Liver (tissue), 9 donors: ENCODE results near the gene CYSRT1. TPM values are rescaled to one million over a fixed set of nuclear protein-coding genes. Genes with fewer than 3 reads are reported as not detected.

Source experiments
- DNase-seq: peaks from one replicate; pipeline ENCODE4 v3.0.0-alpha.2; 2017; ENCODE audit warnings: low spot score
- H3K27ac ChIP-seq, 2 donors: one replicate each; pipeline ENCODE4 v1.7.0; 2013; ENCODE audit warnings: inconsistent platforms in 2 of 2, low read length in 2 of 2, control low read depth in 1 of 2, low read depth in 1 of 2, mild to moderate bottlenecking in 1 of 2
- H3K27me3 ChIP-seq, 4 donors: one replicate each; pipeline versions ENCODE4 v1.6.1 to v1.7.0; 2013; ENCODE audit warnings: low read length in 3 of 4, inconsistent platforms in 1 of 4, mild to moderate bottlenecking in 1 of 4, moderate library complexity in 1 of 4; ENCODE audit not compliant: control insufficient read depth in 4 of 4, insufficient read depth in 4 of 4
- H3K36me3 ChIP-seq, 4 donors: one replicate each; pipeline versions ENCODE4 v1.6.1 to v1.7.0; 2013; ENCODE audit warnings: low read length in 3 of 4, mild to moderate bottlenecking in 3 of 4, low read depth in 1 of 4, moderate library complexity in 1 of 4; ENCODE audit not compliant: control insufficient read depth in 4 of 4, insufficient read depth in 3 of 4
- H3K4me1 ChIP-seq, 4 donors: one replicate each; pipeline versions ENCODE4 v1.6.1 to v1.7.0; 2013; ENCODE audit warnings: low read length in 3 of 4, mild to moderate bottlenecking in 3 of 4, moderate library complexity in 1 of 4; ENCODE audit not compliant: control insufficient read depth in 4 of 4, insufficient read depth in 4 of 4
- H3K4me3 ChIP-seq, 3 donors: one replicate each; pipeline versions ENCODE4 v1.6.1 to v1.7.0; 2013; ENCODE audit warnings: low read length in 3 of 3, control low read depth in 1 of 3, low read depth in 1 of 3, mild to moderate bottlenecking in 1 of 3
- H3K9ac ChIP-seq, 2 donors: one replicate each; pipeline ENCODE4 v1.7.0; 2013; ENCODE audit warnings: low read length in 2 of 2, mild to moderate bottlenecking in 2 of 2, moderate library complexity in 2 of 2, control low read depth in 1 of 2, low read depth in 1 of 2
- H3K9me3 ChIP-seq, 4 donors: one replicate each; pipeline versions ENCODE4 v1.6.1 to v1.7.0; 2013; ENCODE audit warnings: low read length in 3 of 4; ENCODE audit not compliant: control insufficient read depth in 4 of 4
- FOXA2 ChIP-seq: IDR thresholded peaks from 2 replicates; pipeline ENCODE4 v1.6.1; 2016; ENCODE audit warnings: antibody characterized with exemption
- GABPA ChIP-seq, 2 donors: IDR thresholded peaks in 1 of 2; conservative IDR thresholded peaks in 1 of 2; 2 replicates each; pipeline ENCODE4 v1.6.1; 2016; ENCODE audit warnings: antibody characterized with exemption in 2 of 2, mild to moderate bottlenecking in 1 of 2, moderate library complexity in 1 of 2
- HNF4A ChIP-seq, 2 donors: conservative IDR thresholded peaks; 2 replicates each; pipeline ENCODE4 v1.6.1; 2016; ENCODE audit warnings: antibody characterized with exemption in 2 of 2, mild to moderate bottlenecking in 2 of 2
- HNF4G ChIP-seq: IDR thresholded peaks from 2 replicates; pipeline ENCODE4 v1.6.1; 2016; ENCODE audit warnings: antibody characterized with exemption
- RAD21 ChIP-seq, 2 donors: IDR thresholded peaks; 2 replicates each; pipeline ENCODE4 v1.6.1; 2016; ENCODE audit warnings: antibody characterized with exemption in 2 of 2, mild to moderate bottlenecking in 2 of 2
- SP1 ChIP-seq: IDR thresholded peaks from 2 replicates; pipeline ENCODE4 v1.6.1; 2018; ENCODE audit warnings: antibody characterized with exemption, mild to moderate bottlenecking
- YY1 ChIP-seq: IDR thresholded peaks from 2 replicates; pipeline ENCODE4 v1.6.1; 2016; ENCODE audit warnings: antibody characterized with exemption, mild to moderate bottlenecking
- WGBS: extraction: QIAGEN DNeasy Blood & Tissue Kit; methylation state at CpG from one replicate; pipeline ENCODE4 v1.1.7; 2013; 5-methylcytosine and 5-hydroxymethylcytosine counted together
- polyA plus RNA-seq, 2 donors: library from polyadenylated mRNA; stranded (reverse) in 1 of 2; unstranded in 1 of 2; fragments of 200-250 nt in 1 of 2; fragments of >200 nt in 1 of 2; fragmentation: Nextera tagmentation in 1 of 2; extraction: Ambion mirVana in 1 of 2; gene quantifications; one replicate each; pipeline versions ENCODE4 v1.2.1 to v1.2.3, GENCODE V29; 2013 to 2015
- total RNA-seq, 2 donors: library from RNA; depleted of rRNA; stranded (reverse); fragments of >200 nt; gene quantifications; one replicate each; pipeline ENCODE4 v1.2.3, GENCODE V29; 2014
- TF ChIP-seq, protein P1 (sequence below): IDR thresholded peaks from 2 replicates; pipeline ENCODE4 v1.6.1; 2016; ENCODE audit warnings: antibody characterized with exemption
- TF ChIP-seq, protein P2 (sequence below): fragments of 150-350 bp; IDR thresholded peaks from 2 replicates; pipeline ENCODE4 v1.5.1; 2017; ENCODE audit warnings: improper control_type of control experiment, low read depth, low read length; ENCODE audit not compliant: missing input control
- TF ChIP-seq, protein P3 (sequence below): IDR thresholded peaks from 2 replicates; pipeline ENCODE4 v1.6.1; 2016; ENCODE audit warnings: antibody characterized with exemption, mild to moderate bottlenecking
- donor health status: healthy.
- donor health status: healthy.
- donor health status: healthy.
- donor health status: healthy.
- donor health status: healthy.

CYSRT1 gene
- total and polyA plus RNA-seq, 4 donors = 0.14 to 0.50 (median 0.20) TPM

DNA sequence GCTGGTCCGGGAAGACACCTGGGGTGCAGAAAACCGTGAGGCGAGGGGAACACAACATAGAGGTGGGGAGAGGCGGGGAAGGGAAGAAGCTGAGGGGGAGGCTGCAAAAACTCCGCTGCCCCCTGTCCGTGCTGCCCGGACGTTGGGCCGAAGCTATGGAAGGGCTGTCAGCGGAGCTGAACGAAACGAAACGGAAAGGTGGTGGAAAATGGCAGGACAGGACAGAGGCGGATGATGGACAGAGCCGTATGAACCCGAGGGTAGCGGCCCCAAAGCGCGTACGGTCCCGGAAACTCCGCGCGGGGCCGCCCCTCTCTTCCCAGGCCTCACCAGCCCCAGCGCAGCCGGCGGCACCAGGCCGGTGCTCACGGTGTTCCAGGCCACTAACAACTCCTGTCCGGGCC, 36.9 kb upstream of the CYSRT1 start:
- Histone ChIP-seq H3K4me1 (peaks cover 19 to 50% (median 40%) of the 10 kb centered on the region in 4 donors), H3K27me3 (no peaks in the 10 kb centered on the region), H3K9ac (peak overlapping the region; percentile 64 to 76), H3K27ac (peak overlapping the region; percentile 90 to 92), H3K36me3 (peaks cover 9 to 44% (median 11%) of the 10 kb centered on the region in 4 donors), H3K9me3 (no peaks in the 10 kb centered on the region), H3K4me3 (peak overlapping the region; percentile 74 to 92 (median 86))
- DNase-seq = no peak
- 0% methylated on average over 31 of the region's 31 CpGs for whole genome bisulfite sequencing
- TF ChIP-seq, protein P1, sequence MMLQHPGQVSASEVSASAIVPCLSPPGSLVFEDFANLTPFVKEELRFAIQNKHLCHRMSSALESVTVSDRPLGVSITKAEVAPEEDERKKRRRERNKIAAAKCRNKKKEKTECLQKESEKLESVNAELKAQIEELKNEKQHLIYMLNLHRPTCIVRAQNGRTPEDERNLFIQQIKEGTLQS = no peak
- no peak for TF ChIP-seq HNF4A (conservative IDR thresholded peaks at IDR 0.05)
- TF ChIP-seq HNF4G = no peak

DNA sequence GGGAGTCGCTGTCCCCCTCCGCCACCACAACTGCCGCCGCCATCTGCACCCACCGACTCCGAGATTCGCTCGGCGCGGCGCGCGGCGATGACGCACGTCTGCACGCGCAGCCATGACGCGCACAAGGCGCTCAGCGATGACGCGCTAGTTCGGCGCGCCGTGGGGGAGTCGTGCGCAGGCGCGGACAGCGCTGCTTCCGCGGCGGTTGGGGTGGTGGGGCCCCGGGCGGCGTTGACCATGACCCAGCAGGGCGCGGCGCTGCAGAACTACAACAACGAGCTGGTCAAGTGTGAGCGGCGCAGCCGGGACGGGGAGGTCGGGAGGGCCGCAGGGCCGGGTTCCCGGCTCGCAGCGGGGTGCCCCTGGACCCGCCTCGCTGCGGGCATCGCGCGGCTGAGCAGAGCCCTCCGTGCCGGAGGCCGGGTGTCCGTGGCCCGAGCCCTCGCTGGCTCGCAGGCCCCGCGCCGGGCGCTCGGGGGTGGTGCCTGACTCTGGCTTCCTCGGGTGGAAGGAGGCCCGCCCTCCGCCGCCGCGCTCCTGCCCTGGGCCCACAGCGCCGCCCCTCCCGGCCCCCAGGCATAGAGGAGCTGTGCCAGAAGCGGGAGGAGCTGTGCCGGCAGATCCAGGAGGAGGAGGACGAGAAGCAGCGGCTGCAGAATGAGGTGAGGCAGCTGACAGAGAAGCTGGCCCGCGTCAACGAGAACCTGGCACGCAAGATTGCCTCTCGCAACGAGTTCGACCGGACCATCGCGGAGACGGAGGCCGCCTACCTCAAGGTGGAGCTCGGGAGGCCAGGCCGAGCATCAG, 36.3 kb upstream of the CYSRT1 start, which contains the start of the genes ANAPC2 and SSNA1:
TSS of gene ANAPC2 (minus strand) at position 71 of the 807 bp plus-strand sequence. CDS start at position 43, 28 bp downstream.
TSS of gene SSNA1 (plus strand) at position 187 of the 807 bp plus-strand sequence. CDS start at position 238, 51 bp downstream.
- Histone ChIP-seq H3K9ac (peak within 1 kb of the TSS; percentile 64 to 76), H3K27me3 (no peaks in the 10 kb centered on the region), H3K4me3 (peak within 1 kb of the TSS; percentile 74 to 92 (median 86)), H3K4me1 (peaks cover 19 to 50% (median 40%) of the 10 kb centered on the region in 4 donors), H3K27ac (peak within 1 kb of the TSS; percentile 90 to 92), H3K36me3 (peaks cover 6 to 38% (median 7%) of the 10 kb centered on the region in 4 donors), H3K9me3 (no peaks in the 10 kb centered on the region)
- peak; percentile 95 for DNase-seq
- under 1% methylated on average over 98 of the region's 98 CpGs for WGBS
- TF ChIP-seq, protein P2, sequence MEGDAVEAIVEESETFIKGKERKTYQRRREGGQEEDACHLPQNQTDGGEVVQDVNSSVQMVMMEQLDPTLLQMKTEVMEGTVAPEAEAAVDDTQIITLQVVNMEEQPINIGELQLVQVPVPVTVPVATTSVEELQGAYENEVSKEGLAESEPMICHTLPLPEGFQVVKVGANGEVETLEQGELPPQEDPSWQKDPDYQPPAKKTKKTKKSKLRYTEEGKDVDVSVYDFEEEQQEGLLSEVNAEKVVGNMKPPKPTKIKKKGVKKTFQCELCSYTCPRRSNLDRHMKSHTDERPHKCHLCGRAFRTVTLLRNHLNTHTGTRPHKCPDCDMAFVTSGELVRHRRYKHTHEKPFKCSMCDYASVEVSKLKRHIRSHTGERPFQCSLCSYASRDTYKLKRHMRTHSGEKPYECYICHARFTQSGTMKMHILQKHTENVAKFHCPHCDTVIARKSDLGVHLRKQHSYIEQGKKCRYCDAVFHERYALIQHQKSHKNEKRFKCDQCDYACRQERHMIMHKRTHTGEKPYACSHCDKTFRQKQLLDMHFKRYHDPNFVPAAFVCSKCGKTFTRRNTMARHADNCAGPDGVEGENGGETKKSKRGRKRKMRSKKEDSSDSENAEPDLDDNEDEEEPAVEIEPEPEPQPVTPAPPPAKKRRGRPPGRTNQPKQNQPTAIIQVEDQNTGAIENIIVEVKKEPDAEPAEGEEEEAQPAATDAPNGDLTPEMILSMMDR = peak; percentile 12
- peak in 1 of 2 donors; percentile 87 for TF ChIP-seq GABPA (IDR thresholded peaks at IDR 0.05 in 1 of 2, conservative IDR thresholded peaks at IDR 0.05 in 1 of 2)
- no peak for TF ChIP-seq YY1
- TF ChIP-seq SP1 = peak; percentile 22
- TF ChIP-seq FOXA2 = no peak
- TF ChIP-seq RAD21 (IDR thresholded peaks at IDR 0.05) = peak in 1 of 2 donors; percentile 55

DNA sequence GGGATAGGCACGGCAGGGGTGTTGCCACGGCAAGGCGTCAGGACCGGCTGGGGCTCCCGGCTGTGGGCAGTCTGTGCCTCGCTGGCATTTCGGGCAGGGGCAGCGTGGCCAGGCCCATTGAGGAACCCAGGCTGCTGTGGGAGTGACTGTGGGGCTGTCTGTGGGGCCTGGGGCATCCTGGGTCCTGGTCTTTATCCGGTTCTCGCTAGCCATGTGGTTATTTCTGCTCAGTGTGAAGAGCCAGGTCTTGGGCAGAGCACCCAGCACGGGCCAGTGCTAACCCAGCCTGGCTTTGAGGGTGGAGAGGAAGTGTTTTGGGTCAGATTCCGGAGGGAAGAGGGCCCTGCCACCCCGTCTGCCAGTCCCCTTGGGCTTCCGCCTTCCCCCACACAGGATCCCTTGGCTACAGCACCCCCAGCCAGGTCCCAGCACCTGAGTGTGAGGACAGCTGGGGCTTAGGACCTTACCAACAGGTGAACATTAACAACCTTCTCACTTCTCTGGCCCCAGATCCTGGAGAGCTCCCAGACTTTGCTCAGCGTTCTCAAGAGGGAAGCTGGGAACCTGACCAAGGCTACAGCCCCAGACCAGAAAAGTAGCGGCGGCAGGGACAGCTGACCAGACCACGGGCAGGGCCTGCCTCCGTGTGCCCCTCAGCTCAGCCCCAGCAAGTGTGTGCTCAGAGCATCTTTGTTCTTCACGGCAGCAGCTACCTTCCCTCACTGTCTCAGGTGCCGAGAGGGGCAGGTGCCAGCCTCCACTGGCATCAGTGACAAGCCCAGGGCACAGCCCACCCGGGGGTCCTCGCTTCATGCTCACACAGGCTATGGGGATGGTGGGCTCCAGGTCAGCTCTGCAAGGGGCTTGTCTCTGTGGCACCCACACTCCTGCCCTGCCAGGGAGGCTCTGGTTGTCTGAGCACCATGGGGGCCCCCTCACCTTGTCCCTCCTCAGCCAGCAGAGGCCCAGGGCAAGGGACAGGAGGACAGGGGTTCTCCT, 35.4 kb upstream of the CYSRT1 start:
- Histone ChIP-seq H3K27ac (peak overlapping the region; percentile 90 to 92), H3K4me1 (peaks cover 24 to 59% (median 45%) of the 10 kb centered on the region in 4 donors), H3K4me3 (peak overlapping the region; percentile 74 to 92 (median 86)), H3K27me3 (no peaks in the 10 kb centered on the region), H3K36me3 (peaks cover 3 to 29% (median 6%) of the 10 kb centered on the region in 4 donors), H3K9me3 (no peaks in the 10 kb centered on the region), H3K9ac (peak overlapping the region in 1 of 2 donors; percentile 34)
- WGBS = 32% methylated on average over 23 of the region's 23 CpGs
- TF ChIP-seq, protein P3, sequence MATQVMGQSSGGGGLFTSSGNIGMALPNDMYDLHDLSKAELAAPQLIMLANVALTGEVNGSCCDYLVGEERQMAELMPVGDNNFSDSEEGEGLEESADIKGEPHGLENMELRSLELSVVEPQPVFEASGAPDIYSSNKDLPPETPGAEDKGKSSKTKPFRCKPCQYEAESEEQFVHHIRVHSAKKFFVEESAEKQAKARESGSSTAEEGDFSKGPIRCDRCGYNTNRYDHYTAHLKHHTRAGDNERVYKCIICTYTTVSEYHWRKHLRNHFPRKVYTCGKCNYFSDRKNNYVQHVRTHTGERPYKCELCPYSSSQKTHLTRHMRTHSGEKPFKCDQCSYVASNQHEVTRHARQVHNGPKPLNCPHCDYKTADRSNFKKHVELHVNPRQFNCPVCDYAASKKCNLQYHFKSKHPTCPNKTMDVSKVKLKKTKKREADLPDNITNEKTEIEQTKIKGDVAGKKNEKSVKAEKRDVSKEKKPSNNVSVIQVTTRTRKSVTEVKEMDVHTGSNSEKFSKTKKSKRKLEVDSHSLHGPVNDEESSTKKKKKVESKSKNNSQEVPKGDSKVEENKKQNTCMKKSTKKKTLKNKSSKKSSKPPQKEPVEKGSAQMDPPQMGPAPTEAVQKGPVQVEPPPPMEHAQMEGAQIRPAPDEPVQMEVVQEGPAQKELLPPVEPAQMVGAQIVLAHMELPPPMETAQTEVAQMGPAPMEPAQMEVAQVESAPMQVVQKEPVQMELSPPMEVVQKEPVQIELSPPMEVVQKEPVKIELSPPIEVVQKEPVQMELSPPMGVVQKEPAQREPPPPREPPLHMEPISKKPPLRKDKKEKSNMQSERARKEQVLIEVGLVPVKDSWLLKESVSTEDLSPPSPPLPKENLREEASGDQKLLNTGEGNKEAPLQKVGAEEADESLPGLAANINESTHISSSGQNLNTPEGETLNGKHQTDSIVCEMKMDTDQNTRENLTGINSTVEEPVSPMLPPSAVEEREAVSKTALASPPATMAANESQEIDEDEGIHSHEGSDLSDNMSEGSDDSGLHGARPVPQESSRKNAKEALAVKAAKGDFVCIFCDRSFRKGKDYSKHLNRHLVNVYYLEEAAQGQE = peak; percentile 80
- TF ChIP-seq GABPA (IDR thresholded peaks at IDR 0.05 in 1 of 2, conservative IDR thresholded peaks at IDR 0.05 in 1 of 2) (no peak), FOXA2 (no peak)
- no peak for DNase-seq
